Keratinocyte (primary cell): ENCODE results near the gene CIRBP.

Experiments
- CTCF ChIP-seq, 3 experiments: IDR thresholded peaks in 1 of 3; conservative IDR thresholded peaks in 1 of 3; optimal IDR thresholded peaks in 1 of 3; 2 replicates in 2 of 3; 3 replicates in 1 of 3; pipeline versions ENCODE3 to v1.5.1; 2011; ENCODE audit warnings: low read length in 3 of 3, mild to moderate bottlenecking in 3 of 3, moderate library complexity in 2 of 3, control low read depth in 1 of 3, inconsistent platforms in 1 of 3; ENCODE audit not compliant: insufficient read depth in 2 of 3; ENCODE audit errors: extremely low read depth in 1 of 3
- EZH2 ChIP-seq: IDR thresholded peaks from one replicate; pipeline ENCODE4 v1.6.1; 2012; ENCODE audit warnings: inconsistent platforms, mild to moderate bottlenecking, low read length, moderate library complexity

- TF ChIP-seq CTCF (optimal IDR thresholded peaks at IDR 0.05 in 1 of 3, IDR thresholded peaks at IDR 0.05 in 1 of 3, conservative IDR thresholded peaks at IDR 0.05 in 1 of 3; ENCODE audit: extremely low read depth in 1 of 3, insufficient read depth in 2 of 3, low read length in 3 of 3) (no peak), EZH2 (no peak)
These were observed 4.3 kb downstream of the CIRBP start for GRCh38 chr19:1273263-1274041.
